DOHH2 (cell line): ENCODE measurements around the gene MGAM2.
"Not testable (repeated sequence)": the region's sequence is repeated elsewhere in the genome, so short reads cannot be mapped to it uniquely, and the experiment has no call there.

Experiments used
- H3F3A ChIP-seq: fragments of 200-600 bp; sonication (generic), shearing (Covaris generic); 2 replicates; pipeline ENCODE4 v1.6.0; 2016; ENCODE audit warnings: antibody characterized with exemption, mild to moderate bottlenecking; ENCODE audit not compliant: control insufficient read depth, insufficient read depth
- H3K27ac ChIP-seq: fragments of 200-600 bp; sonication (generic); 2 replicates; pipeline ENCODE4 v1.5.1; 2014; ENCODE audit warnings: low read depth, mild to moderate bottlenecking, low read length, moderate library complexity
- H3K27me3 ChIP-seq: fragments of 200-600 bp; sonication (generic); 2 replicates; pipeline ENCODE4 v1.6.1; 2014; ENCODE audit warnings: mild to moderate bottlenecking, low read length, mixed read lengths; ENCODE audit not compliant: control insufficient read depth
- H3K36me3 ChIP-seq: fragments of 200-600 bp; sonication (generic); 2 replicates; pipeline ENCODE4 v1.6.1; 2014; ENCODE audit warnings: mild to moderate bottlenecking, low read length, moderate library complexity, mixed read lengths; ENCODE audit not compliant: control insufficient read depth
- H3K4me1 ChIP-seq: fragments of 200-600 bp; sonication (generic); 2 replicates; pipeline ENCODE4 v1.6.1; 2014; ENCODE audit warnings: mild to moderate bottlenecking, low read length, mixed read lengths; ENCODE audit not compliant: control insufficient read depth
- H3K4me2 ChIP-seq: fragments of 200-600 bp; sonication (generic); 2 replicates; pipeline ENCODE4 v1.6.0; 2014; ENCODE audit warnings: mild to moderate bottlenecking, low read length, moderate library complexity
- H3K4me3 ChIP-seq: fragments of 200-600 bp; sonication (generic); 2 replicates; pipeline ENCODE4 v1.5.1; 2014; ENCODE audit warnings: mild to moderate bottlenecking, low read length, mixed read lengths
- H3K79me2 ChIP-seq: fragments of 200-600 bp; sonication (generic); 2 replicates; pipeline ENCODE4 v1.6.1; 2014; ENCODE audit warnings: mild to moderate bottlenecking, low read length, mixed read lengths; ENCODE audit not compliant: control insufficient read depth
- H3K9me2 ChIP-seq: fragments of 200-600 bp; sonication (generic); replicated peaks from 2 replicates; pipeline ENCODE4 v1.6.1; 2014; ENCODE audit warnings: mild to moderate bottlenecking, low read length, mixed read lengths; ENCODE audit not compliant: control insufficient read depth
- H3K9me3 ChIP-seq: fragments of 200-600 bp; sonication (generic); 2 replicates; pipeline ENCODE4 v1.6.1; 2014; ENCODE audit warnings: antibody characterized with exemption, low read length, mixed read lengths; ENCODE audit not compliant: control insufficient read depth, insufficient read depth
- H4K20me1 ChIP-seq: fragments of 200-600 bp; sonication (generic); 2 replicates; pipeline ENCODE4 v1.6.0; 2014; ENCODE audit warnings: low read depth, mild to moderate bottlenecking, antibody characterized with exemption, low read length, moderate library complexity; ENCODE audit not compliant: control insufficient read depth, insufficient read depth
- EZH2phosphoT487 ChIP-seq: fragments of 200-600 bp; sonication (generic); IDR thresholded peaks from 2 replicates; pipeline ENCODE4 v1.6.1; 2017; ENCODE audit warnings: borderline replicate concordance, mild to moderate bottlenecking, antibody characterized with exemption, low read length, moderate library complexity, mixed read lengths
- TF ChIP-seq, protein P1 (sequence below): fragments of 200-600 bp; sonication (generic); IDR thresholded peaks from one replicate; pipeline ENCODE4 v1.5.1; 2014; ENCODE audit warnings: antibody characterized with exemption, mild to moderate bottlenecking, low read depth, low read length; ENCODE audit not compliant: poor library complexity, severe bottlenecking

Gene MGAM2

DNA sequence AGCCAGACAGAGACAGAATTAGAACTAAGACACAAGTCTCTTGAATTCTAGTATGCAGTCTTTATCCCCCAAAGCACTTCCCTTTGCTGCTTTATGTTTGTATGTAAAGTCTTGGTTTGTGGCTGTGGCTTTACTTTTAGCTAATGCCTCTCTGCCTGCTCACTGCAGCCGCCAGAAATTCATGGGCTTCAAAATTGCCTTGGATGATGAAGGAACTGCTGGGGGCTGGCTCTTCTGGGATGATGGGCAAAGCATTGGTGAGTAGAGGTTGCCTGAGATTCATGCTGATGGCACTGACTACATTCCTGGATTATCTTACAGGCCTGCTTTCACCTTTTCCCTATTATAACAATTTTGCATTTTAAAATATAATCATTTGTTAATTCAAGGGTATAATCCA lies 10.9 kb upstream of the MGAM2 start:
- Histone ChIP-seq H3K36me3 (no peaks in the 10 kb centered on the region), H3K9me2 (no peaks in the 10 kb centered on the region), H3K27ac (no peak overlapping the region), H3K79me2 (no peaks in the 10 kb centered on the region), H3K4me1 (no peaks in the 10 kb centered on the region), H4K20me1 (no peaks in the 10 kb centered on the region), H3F3A (no peaks in the 10 kb centered on the region), H3K9me3 (no peaks in the 10 kb centered on the region), H3K27me3 (no peaks in the 10 kb centered on the region), H3K4me2 (no peak overlapping the region), H3K4me3 (no peak overlapping the region)
- TF ChIP-seq, protein P1, sequence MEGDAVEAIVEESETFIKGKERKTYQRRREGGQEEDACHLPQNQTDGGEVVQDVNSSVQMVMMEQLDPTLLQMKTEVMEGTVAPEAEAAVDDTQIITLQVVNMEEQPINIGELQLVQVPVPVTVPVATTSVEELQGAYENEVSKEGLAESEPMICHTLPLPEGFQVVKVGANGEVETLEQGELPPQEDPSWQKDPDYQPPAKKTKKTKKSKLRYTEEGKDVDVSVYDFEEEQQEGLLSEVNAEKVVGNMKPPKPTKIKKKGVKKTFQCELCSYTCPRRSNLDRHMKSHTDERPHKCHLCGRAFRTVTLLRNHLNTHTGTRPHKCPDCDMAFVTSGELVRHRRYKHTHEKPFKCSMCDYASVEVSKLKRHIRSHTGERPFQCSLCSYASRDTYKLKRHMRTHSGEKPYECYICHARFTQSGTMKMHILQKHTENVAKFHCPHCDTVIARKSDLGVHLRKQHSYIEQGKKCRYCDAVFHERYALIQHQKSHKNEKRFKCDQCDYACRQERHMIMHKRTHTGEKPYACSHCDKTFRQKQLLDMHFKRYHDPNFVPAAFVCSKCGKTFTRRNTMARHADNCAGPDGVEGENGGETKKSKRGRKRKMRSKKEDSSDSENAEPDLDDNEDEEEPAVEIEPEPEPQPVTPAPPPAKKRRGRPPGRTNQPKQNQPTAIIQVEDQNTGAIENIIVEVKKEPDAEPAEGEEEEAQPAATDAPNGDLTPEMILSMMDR = no peak
- no peak for TF ChIP-seq EZH2phosphoT487

DNA sequence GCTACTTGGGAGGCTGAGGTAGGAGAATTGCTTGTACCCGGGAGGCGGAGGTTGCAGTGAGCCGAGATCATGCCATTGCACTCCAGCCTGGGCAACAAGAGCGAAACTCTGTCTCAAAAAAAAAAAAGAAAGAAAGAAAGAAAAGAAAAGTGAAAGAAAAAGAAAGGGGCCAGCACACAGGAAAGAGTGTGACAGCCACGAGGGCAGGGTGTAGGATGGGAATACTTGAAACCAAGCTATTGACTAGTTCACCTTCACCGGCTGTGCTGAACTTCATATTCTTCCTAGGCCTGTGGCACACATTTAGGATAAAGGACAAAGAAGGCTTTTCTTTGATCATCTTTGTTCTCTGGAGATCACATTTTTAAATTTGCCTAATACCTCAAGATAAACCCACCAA lies 9.7 kb upstream of the MGAM2 start:
- not testable (repeated sequence) for H3K27ac ChIP-seq, H4K20me1 ChIP-seq, H3K36me3 ChIP-seq, H3K27me3 ChIP-seq, H3K4me3 ChIP-seq, H3K4me1 ChIP-seq, H3K9me3 ChIP-seq, H3F3A ChIP-seq, H3K4me2 ChIP-seq, H3K9me2 ChIP-seq, H3K79me2 ChIP-seq

DNA sequence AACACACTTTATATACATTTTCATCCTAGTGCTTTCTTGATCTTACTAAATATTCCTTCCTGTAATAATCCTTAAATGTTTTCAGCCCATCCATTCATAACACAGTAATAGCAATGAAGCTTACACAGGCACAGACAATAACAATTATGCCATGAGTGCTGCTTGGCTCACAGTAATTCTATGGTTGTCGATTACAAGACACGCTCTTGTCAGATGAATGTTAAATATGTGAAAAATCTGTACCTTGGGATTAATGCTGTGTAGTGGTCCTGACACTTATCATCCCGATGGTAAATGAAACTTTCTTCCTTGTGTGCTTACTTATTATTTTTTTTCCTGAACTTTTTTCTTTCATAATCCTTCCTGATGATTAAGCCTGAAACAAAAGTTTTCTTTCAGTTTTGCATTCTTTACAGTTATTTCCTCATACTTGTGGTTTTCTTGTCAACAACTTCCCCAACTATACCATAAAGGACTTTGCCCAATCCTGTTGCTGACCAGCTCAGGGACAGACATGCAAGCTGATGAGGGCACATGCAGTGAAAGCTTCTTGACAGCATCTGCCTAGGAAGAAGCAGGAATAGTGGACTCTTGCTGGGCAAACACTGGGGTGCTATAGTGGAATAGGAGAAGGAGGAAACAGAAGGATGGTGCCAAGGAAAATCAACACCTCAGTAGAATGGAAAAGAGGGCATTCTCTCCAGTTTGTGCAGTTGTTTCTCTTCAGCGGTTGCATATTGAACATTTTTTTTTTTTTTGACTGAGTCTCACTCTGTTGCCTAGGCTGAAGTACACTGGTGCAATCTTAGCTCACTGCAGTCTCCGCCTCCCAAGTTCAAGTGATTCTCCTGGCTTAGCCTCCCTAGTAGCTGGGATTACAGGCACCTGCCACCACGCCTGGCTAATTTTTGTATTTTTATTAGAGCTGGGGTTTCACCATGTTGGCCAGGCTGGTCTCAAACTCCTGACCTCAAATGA lies 6.7 kb upstream of the MGAM2 start:
- Histone ChIP-seq H4K20me1 (no peaks in the 10 kb centered on the region), H3F3A (no peaks in the 10 kb centered on the region), H3K27me3 (no peaks in the 10 kb centered on the region), H3K36me3 (no peaks in the 10 kb centered on the region), H3K4me2 (no peak overlapping the region), H3K9me2 (no peaks in the 10 kb centered on the region), H3K4me1 (no peaks in the 10 kb centered on the region), H3K4me3 (no peak overlapping the region), H3K27ac (no peak overlapping the region), H3K9me3 (no peaks in the 10 kb centered on the region), H3K79me2 (no peaks in the 10 kb centered on the region)
- no peak for TF ChIP-seq EZH2phosphoT487

DNA sequence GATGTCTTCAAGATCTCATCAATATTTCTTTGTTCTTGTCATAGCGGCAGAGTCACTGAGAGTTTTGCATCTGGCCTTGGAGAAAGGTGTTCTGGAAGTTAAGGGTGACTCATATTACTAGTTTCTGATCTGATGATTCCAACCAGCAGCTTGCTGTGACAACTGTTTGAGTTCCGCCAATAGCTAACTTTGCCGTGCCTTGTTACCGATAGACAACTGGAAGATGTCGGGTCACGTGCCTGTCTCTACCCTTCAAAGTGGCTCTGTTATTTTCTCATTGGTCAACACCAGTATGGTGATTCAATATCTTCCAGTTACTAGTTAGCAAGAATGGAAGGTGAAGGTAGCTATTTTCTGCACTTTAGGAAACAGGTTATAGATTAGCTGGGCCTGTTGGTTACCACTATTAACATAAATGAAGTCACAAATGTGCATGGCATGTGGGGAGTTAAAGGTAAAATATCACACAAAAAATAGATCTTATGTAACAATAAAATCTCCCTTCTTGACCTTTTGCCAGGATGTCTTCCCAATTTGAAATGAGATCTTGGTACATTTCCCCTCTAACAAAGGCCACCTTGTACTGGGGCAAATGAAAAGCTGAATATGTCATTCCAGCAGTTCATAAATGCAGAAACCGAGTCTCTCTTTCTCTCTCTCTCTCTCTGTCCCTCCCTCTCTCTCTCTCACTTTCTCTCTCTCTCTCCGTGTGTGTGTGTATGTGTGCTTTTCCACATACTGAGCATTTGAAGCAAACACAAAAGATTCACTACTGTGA lies 2.6 kb upstream of the MGAM2 start:
- H3K27me3 ChIP-seq = no peaks in the 10 kb centered on the region
- H3K4me3 ChIP-seq = no peak overlapping the region
- no peaks in the 10 kb centered on the region for H3K36me3 ChIP-seq
- H3F3A ChIP-seq = no peaks in the 10 kb centered on the region
- H3K9me2 ChIP-seq = no peaks in the 10 kb centered on the region
- H3K79me2 ChIP-seq = no peaks in the 10 kb centered on the region
- H4K20me1 ChIP-seq = no peaks in the 10 kb centered on the region
- no peak overlapping the region for H3K4me2 ChIP-seq
- no peaks in the 10 kb centered on the region for H3K9me3 ChIP-seq
- no peak for TF ChIP-seq EZH2phosphoT487
- TF ChIP-seq, protein P1 = no peak
- no peak overlapping the region for H3K27ac ChIP-seq
- H3K4me1 ChIP-seq = no peaks in the 10 kb centered on the region
